SK-N-SH (cell line): ENCODE results near the gene TYW1B. TPM values are rescaled to one million over a fixed set of nuclear protein-coding genes. Genes with fewer than 3 reads are reported as not detected.

Source experiments
- CTCF ChIA-PET: fragments of 300-600, 350-600 bp; formaldehyde crosslinking; extraction: SDS; loops from one replicate; lab custom pipeline; 2021; lab: Yijun Ruan, JAX
- POLR2A ChIA-PET: fragments of 350-600 bp; sonication (Branson Sonifier 250); formaldehyde crosslinking; extraction: SDS; loops from one replicate; lab custom pipeline; 2020; ENCODE audit warnings: antibody characterized with exemption, inconsistent platforms; lab: Yijun Ruan, JAX
- DNase-seq: peaks from one replicate; pipeline ENCODE4 v3.0.0; 2012
- H2AFZ ChIP-seq: fragments of 200-600 bp; sonication (generic); 2 replicates; pipeline ENCODE4 v1.8.1; 2016; ENCODE audit warnings: antibody characterized with exemption, mild to moderate bottlenecking, low read depth
- H3F3A ChIP-seq: fragments of 200-600 bp; sonication (generic); replicated peaks from 2 replicates; pipeline ENCODE3; 2016; ENCODE audit warnings: antibody characterized with exemption, mild to moderate bottlenecking; ENCODE audit not compliant: insufficient read depth
- H3K27ac ChIP-seq, 2 experiments: fragments of 200-500 bp in 1 of 2; fragments of 200-600 bp in 1 of 2; sonication (Bioruptor generic) in 1 of 2; sonication (generic), shearing (Covaris generic) in 1 of 2; 2 replicates each; pipeline versions ENCODE4 v1.5.1 to v1.6.1; 2014 to 2016; ENCODE audit warnings: low read depth in 2 of 2, inconsistent platforms in 1 of 2, low read length in 1 of 2, mild to moderate bottlenecking in 1 of 2, mixed read lengths in 1 of 2
- H3K27me3 ChIP-seq: fragments of 200-600 bp; sonication (generic), shearing (Covaris generic); 2 replicates; pipeline ENCODE4 v1.6.1; 2016; ENCODE audit warnings: mixed run types; ENCODE audit not compliant: insufficient read depth
- H3K36me3 ChIP-seq, 2 experiments: fragments of 200-500 bp in 1 of 2; fragments of 200-600 bp in 1 of 2; sonication (Bioruptor generic) in 1 of 2; sonication (generic) in 1 of 2; replicated peaks in 1 of 2; 2 replicates each; pipeline versions ENCODE3 to v1.5.1; 2014 to 2016; ENCODE audit warnings: low read length in 1 of 2, mild to moderate bottlenecking in 1 of 2; ENCODE audit not compliant: insufficient read depth in 2 of 2, control insufficient read depth in 1 of 2
- H3K4me1 ChIP-seq, 2 experiments: fragments of 200-500 bp in 1 of 2; fragments of 200-600 bp in 1 of 2; sonication (Bioruptor generic) in 1 of 2; sonication (generic), shearing (Covaris generic) in 1 of 2; 2 replicates each; pipeline versions ENCODE4 v1.5.1 to v1.6.1; 2014 to 2016; ENCODE audit warnings: low read depth in 1 of 2, low read length in 1 of 2, mixed run types in 1 of 2; ENCODE audit not compliant: insufficient read depth in 2 of 2, control insufficient read depth in 1 of 2
- H3K4me2 ChIP-seq: fragments of 200-600 bp; sonication (generic), shearing (Covaris generic); 2 replicates; pipeline ENCODE4 v1.6.1; 2017; ENCODE audit warnings: mixed run types
- H3K4me3 ChIP-seq, 2 experiments: fragments of 200-500 bp in 1 of 2; fragments of 200-600 bp in 1 of 2; sonication (Bioruptor generic) in 1 of 2; sonication (generic), shearing (Covaris generic) in 1 of 2; 2 replicates each; pipeline versions ENCODE4 v1.5.1 to v1.8.1; 2014 to 2016; ENCODE audit warnings: low read depth in 2 of 2, inconsistent platforms in 1 of 2, low read length in 1 of 2, mild to moderate bottlenecking in 1 of 2, mixed read lengths in 1 of 2, moderate library complexity in 1 of 2
- H3K79me2 ChIP-seq: fragments of 200-600 bp; sonication (generic); 2 replicates; pipeline ENCODE4 v1.8.1; 2017; ENCODE audit warnings: mild to moderate bottlenecking; ENCODE audit not compliant: insufficient read depth
- H3K9ac ChIP-seq: fragments of 200-600 bp; sonication (generic); 2 replicates; pipeline ENCODE4 v1.6.1; 2017; ENCODE audit warnings: mixed run types
- H3K9me2 ChIP-seq: fragments of 200-600 bp; sonication (generic); 2 replicates; pipeline ENCODE4 v1.6.1; 2017; ENCODE audit warnings: mixed run types
- H3K9me3 ChIP-seq: fragments of 200-600 bp; sonication (generic); 2 replicates; pipeline ENCODE4 v1.6.1; 2017; ENCODE audit warnings: mixed run types, mild to moderate bottlenecking, moderate library complexity
- H4K20me1 ChIP-seq: fragments of 200-600 bp; sonication (generic); 2 replicates; pipeline ENCODE4 v1.6.1; 2017; ENCODE audit warnings: mild to moderate bottlenecking, mixed run types; ENCODE audit not compliant: insufficient read depth
- REST ChIP-seq: IDR thresholded peaks from 2 replicates; pipeline ENCODE4 v1.6.1; 2012; ENCODE audit warnings: mild to moderate bottlenecking, low read depth, low read length, moderate library complexity
- SMC3 ChIP-seq: IDR thresholded peaks from 2 replicates; pipeline ENCODE4 v1.6.1; 2012; ENCODE audit warnings: low read depth, low read length, improper control_type of control experiment
- USF1 ChIP-seq: IDR thresholded peaks from 2 replicates; pipeline ENCODE4 v1.4.0; 2012; ENCODE audit warnings: low read depth, borderline replicate concordance
- USF2 ChIP-seq: fragments of 150-350 bp; IDR thresholded peaks from 2 replicates; pipeline ENCODE4 v1.6.1; 2017; ENCODE audit warnings: antibody characterized with exemption, low read length, low read depth, borderline replicate concordance
- WGBS: methylation state at CpG from one replicate; pipeline ENCODE4 v1.1.6; 2017; ENCODE audit warnings: low lambda C conversion rate; 5-methylcytosine and 5-hydroxymethylcytosine counted together
- polyA plus RNA-seq, 3 experiments: library from polyadenylated mRNA; depleted of rRNA; stranded (reverse); fragments of >200 nt; gene quantifications; 2 replicates each; pipeline ENCODE4 v1.2.3, GENCODE V29; 2012

Gene TYW1B
- polyA plus RNA-seq, 1 of the 3 experiments (the other 2 are of a cell fraction), result 1.4 TPM

- Histone ChIP-seq H3K4me2 (no peak overlapping the region), H3K4me3 (no peak overlapping the region), H3K9me3 (no peaks in the 10 kb centered on the region), H3K9me2 (no peaks in the 10 kb centered on the region), H3K27me3 (no peaks in the 10 kb centered on the region), H3K27ac (no peak overlapping the region), H3K4me1 (peaks cover 0 to 2% of the 10 kb centered on the region in 2 experiments; a peak in 1 of 4 replicates), H2AFZ (no peak overlapping the region), H4K20me1 (no peaks in the 10 kb centered on the region), H3F3A (no peaks in the 10 kb centered on the region), H3K36me3 (no peaks in the 10 kb centered on the region), H3K79me2 (no peaks in the 10 kb centered on the region), H3K9ac (no peak overlapping the region)
- no peak for TF ChIP-seq SMC3
- no peak for TF ChIP-seq USF2
- TF ChIP-seq REST, result no peak
- DNase-seq, result no peak
- 85% methylated on average over 7 of the region's 7 CpGs for WGBS
- ChIA-PET CTCF (interaction anchor here (1.9 kb wide), 1 partner anchor 46 kb away, joined by 7 read pairs; no protein-coding TSS in a partner anchor), POLR2A (no interaction called here)
Observed at GRCh38 chr7:72539702-72540101, 288.3 kb downstream of the TYW1B start.

- no peaks in the 10 kb centered on the region for H3F3A ChIP-seq
- no peak overlapping the region for H3K27ac ChIP-seq
- H3K4me2 ChIP-seq, result 0 out of 2 replicates have a peak overlapping the region, but pooled peaks have one; percentile 10
- ChIA-PET POLR2A (no interaction called here), CTCF (interaction anchor here (1.9 kb wide), 1 partner anchor 45 kb away, joined by 7 read pairs; no protein-coding TSS in a partner anchor)
- H3K27me3 ChIP-seq, result no peaks in the 10 kb centered on the region
- no peaks in the 10 kb centered on the region for H3K79me2 ChIP-seq
- H3K9ac ChIP-seq, result no peak overlapping the region
- 0 out of 2 replicates have a peak overlapping the region, but pooled peaks have one; percentile 12 for H2AFZ ChIP-seq
- H3K9me3 ChIP-seq, result no peaks in the 10 kb centered on the region
- TF ChIP-seq USF1 (no peak), SMC3 (no peak)
- no peaks in the 10 kb centered on the region for H3K9me2 ChIP-seq
- no peaks in the 10 kb centered on the region for H3K36me3 ChIP-seq
- 38% methylated on average over 4 of the region's 4 CpGs for WGBS
- no peak overlapping the region for H3K4me3 ChIP-seq
- H3K4me1 ChIP-seq, result peaks cover 0 to 2% of the 10 kb centered on the region in 2 experiments; a peak in 1 of 4 replicates
- H4K20me1 ChIP-seq, result no peaks in the 10 kb centered on the region
- peak; percentile 28 for DNase-seq
Observed at GRCh38 chr7:72538856-72539255, 289.1 kb downstream of the TYW1B start.
